Neural progenitor cell (in vitro differentiated cells): ENCODE data around the gene ZNF48. TPM values are rescaled to one million over a fixed set of nuclear protein-coding genes. Genes with fewer than 3 reads are reported as not detected.

Source experiments
- DNase-seq: peaks from one replicate; pipeline ENCODE4 v3.0.0-alpha.2; 2016; ENCODE audit warnings: low spot score
- H2AFZ ChIP-seq: fragments of 200-600 bp; sonication (generic); replicated peaks from 2 replicates; pipeline ENCODE4 v1.6.1; 2016; ENCODE audit warnings: antibody characterized with exemption
- H3F3A ChIP-seq: fragments of 200-600 bp; sonication (generic); 2 replicates; pipeline ENCODE4 v1.6.1; 2016; ENCODE audit warnings: antibody characterized with exemption, low read depth
- H3K27ac ChIP-seq: fragments of 200-600 bp; sonication (generic); 2 replicates; pipeline ENCODE4 v1.5.1; 2016; ENCODE audit warnings: mild to moderate bottlenecking
- H3K27me3 ChIP-seq: fragments of 200-600 bp; sonication (generic); 2 replicates; pipeline ENCODE4 v1.6.1; 2016; ENCODE audit warnings: mild to moderate bottlenecking, moderate library complexity
- H3K36me3 ChIP-seq: fragments of 200-600 bp; sonication (generic); 2 replicates; pipeline ENCODE4 v1.5.1; 2016
- H3K4me1 ChIP-seq: fragments of 200-600 bp; sonication (generic); 2 replicates; pipeline ENCODE4 v1.6.1; 2016; ENCODE audit warnings: mixed run types
- H3K4me2 ChIP-seq: fragments of 200-600 bp; sonication (generic); 2 replicates; pipeline ENCODE4 v1.6.1; 2016
- H3K4me3 ChIP-seq: fragments of 200-600 bp; sonication (generic); 2 replicates; pipeline ENCODE4 v1.5.1; 2016
- H3K79me2 ChIP-seq: fragments of 200-600 bp; sonication (generic); 2 replicates; pipeline ENCODE4 v1.6.1; 2016; ENCODE audit warnings: low read depth
- H3K9ac ChIP-seq: fragments of 200-600 bp; sonication (generic); 2 replicates; pipeline ENCODE4 v1.6.1; 2016
- H3K9me3 ChIP-seq: fragments of 200-600 bp; sonication (generic); 2 replicates; pipeline ENCODE4 v1.5.1; 2016; ENCODE audit warnings: low read depth
- H4K20me1 ChIP-seq: fragments of 200-600 bp; sonication (generic); 2 replicates; pipeline ENCODE4 v1.6.1; 2016; ENCODE audit warnings: low read depth
- H3K27ac Mint-ChIP-seq: 3 replicates; pipeline ENCODE4 v1.8.0; 2021; ENCODE audit warnings: mixed read lengths
- H3K27me3 Mint-ChIP-seq: 2 replicates; pipeline ENCODE4 v1.8.0; 2022; ENCODE audit warnings: low read depth, mild to moderate bottlenecking, inconsistent platforms, moderate library complexity, mixed read lengths; ENCODE audit not compliant: insufficient read depth
- H3K36me3 Mint-ChIP-seq: 3 replicates; pipeline ENCODE4 v1.8.0; 2021; ENCODE audit warnings: mixed read lengths
- H3K4me1 Mint-ChIP-seq: 3 replicates; pipeline ENCODE4 v1.8.0; 2021; ENCODE audit warnings: mixed read lengths
- H3K4me3 Mint-ChIP-seq: 3 replicates; pipeline ENCODE4 v1.8.0; 2021; ENCODE audit warnings: mild to moderate bottlenecking, moderate library complexity, mixed read lengths
- H3K9me3 Mint-ChIP-seq: 3 replicates; pipeline ENCODE4 v1.8.0; 2020; ENCODE audit warnings: mixed read lengths
- EZH2 ChIP-seq: fragments of 200-600 bp; sonication (generic); IDR thresholded peaks from 2 replicates; pipeline ENCODE4 v1.6.1; 2017; ENCODE audit warnings: antibody characterized with exemption, mild to moderate bottlenecking, moderate library complexity
- EZH2phosphoT487 ChIP-seq: fragments of 200-600 bp; sonication (generic); IDR thresholded peaks from 2 replicates; pipeline ENCODE4 v1.6.1; 2017; ENCODE audit warnings: antibody characterized with exemption
- total RNA-seq: library from RNA; depleted of rRNA; stranded (reverse); fragments of >200 nt; gene quantifications from 2 replicates; pipeline ENCODE4 v1.2.3, GENCODE V29; 2015; ENCODE audit warnings: low replicate concordance
- TF ChIP-seq, protein P1 (sequence below): fragments of 200-600 bp; sonication (generic); IDR thresholded peaks from 2 replicates; pipeline ENCODE4 v1.5.1; 2017; ENCODE audit warnings: antibody characterized with exemption, mild to moderate bottlenecking

The ZNF48 gene
- total RNA-seq, 1 donor from 2014 or later, result 39.3 TPM

GRCh38 chr16:30374538-30374937 is 20.7 kb upstream of the ZNF48 start, which contains the start of gene MYL11:
MYL11 (plus strand) TSS chr16:30374802; CDS start chr16:30374858, 56 bp downstream.
- Histone ChIP-seq H3F3A (peaks cover 36% of the 10 kb centered on the region), H3K9ac (no peak within 1 kb of the TSS), H2AFZ (no peak within 1 kb of the TSS), H3K27ac (no peak within 1 kb of the TSS), H3K79me2 (peaks cover 9% of the 10 kb centered on the region), H3K4me3 (no peak within 1 kb of the TSS), H3K27me3 (no peaks in the 10 kb centered on the region), H3K9me3 (no peaks in the 10 kb centered on the region), H4K20me1 (peaks cover 9% of the 10 kb centered on the region), H3K4me2 (peak within 1 kb of the TSS; percentile 5), H3K4me1 (peaks cover 25% of the 10 kb centered on the region), H3K36me3 (no peaks in the 10 kb centered on the region)
- no peak for DNase-seq
- Mint-ChIP-seq H3K36me3 (no peaks in the 10 kb centered on the region), H3K4me3 (no peak within 1 kb of the TSS), H3K4me1 (peaks cover 27% of the 10 kb centered on the region), H3K9me3 (no peaks in the 10 kb centered on the region), H3K27ac (peak within 1 kb of the TSS; percentile 87), H3K27me3 (no peaks in the 10 kb centered on the region)
- no peak for TF ChIP-seq EZH2
- no peak for TF ChIP-seq EZH2phosphoT487
- TF ChIP-seq, protein P1, sequence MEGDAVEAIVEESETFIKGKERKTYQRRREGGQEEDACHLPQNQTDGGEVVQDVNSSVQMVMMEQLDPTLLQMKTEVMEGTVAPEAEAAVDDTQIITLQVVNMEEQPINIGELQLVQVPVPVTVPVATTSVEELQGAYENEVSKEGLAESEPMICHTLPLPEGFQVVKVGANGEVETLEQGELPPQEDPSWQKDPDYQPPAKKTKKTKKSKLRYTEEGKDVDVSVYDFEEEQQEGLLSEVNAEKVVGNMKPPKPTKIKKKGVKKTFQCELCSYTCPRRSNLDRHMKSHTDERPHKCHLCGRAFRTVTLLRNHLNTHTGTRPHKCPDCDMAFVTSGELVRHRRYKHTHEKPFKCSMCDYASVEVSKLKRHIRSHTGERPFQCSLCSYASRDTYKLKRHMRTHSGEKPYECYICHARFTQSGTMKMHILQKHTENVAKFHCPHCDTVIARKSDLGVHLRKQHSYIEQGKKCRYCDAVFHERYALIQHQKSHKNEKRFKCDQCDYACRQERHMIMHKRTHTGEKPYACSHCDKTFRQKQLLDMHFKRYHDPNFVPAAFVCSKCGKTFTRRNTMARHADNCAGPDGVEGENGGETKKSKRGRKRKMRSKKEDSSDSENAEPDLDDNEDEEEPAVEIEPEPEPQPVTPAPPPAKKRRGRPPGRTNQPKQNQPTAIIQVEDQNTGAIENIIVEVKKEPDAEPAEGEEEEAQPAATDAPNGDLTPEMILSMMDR, result no peak

DNA sequence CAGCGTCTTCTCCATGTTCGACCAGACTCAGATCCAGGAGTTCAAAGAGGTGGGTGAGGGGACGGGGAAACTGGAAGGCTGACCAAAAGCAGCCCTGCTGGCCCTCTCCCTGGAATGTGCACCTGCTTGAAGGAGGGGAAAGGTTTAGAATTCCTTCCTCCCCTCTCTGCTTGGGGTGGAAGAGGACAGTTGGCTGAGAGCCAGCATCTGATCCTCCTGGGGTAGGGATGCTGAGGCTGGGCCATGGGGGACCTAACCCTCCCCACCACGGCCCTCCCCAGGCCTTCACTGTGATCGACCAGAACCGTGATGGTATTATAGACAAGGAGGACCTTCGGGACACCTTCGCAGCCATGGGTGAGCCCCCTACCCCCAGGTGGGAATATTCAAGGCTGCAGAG is 19.4 kb upstream of the ZNF48 start:
- Histone ChIP-seq H3K27ac (no peak overlapping the region), H3F3A (peaks cover 34% of the 10 kb centered on the region), H3K36me3 (no peaks in the 10 kb centered on the region), H4K20me1 (peaks cover 6% of the 10 kb centered on the region), H3K4me2 (peak overlapping the region; percentile 5), H3K4me3 (no peak overlapping the region), H2AFZ (no peak overlapping the region), H3K9me3 (no peaks in the 10 kb centered on the region), H3K4me1 (peaks cover 25% of the 10 kb centered on the region), H3K27me3 (no peaks in the 10 kb centered on the region), H3K79me2 (peaks cover 16% of the 10 kb centered on the region), H3K9ac (no peak overlapping the region)
- Mint-ChIP-seq H3K27ac (no peak overlapping the region), H3K9me3 (no peaks in the 10 kb centered on the region), H3K27me3 (no peaks in the 10 kb centered on the region), H3K4me3 (peak overlapping the region; percentile 18), H3K4me1 (peaks cover 36% of the 10 kb centered on the region), H3K36me3 (peaks cover 3% of the 10 kb centered on the region)
- DNase-seq, result no peak
- TF ChIP-seq EZH2phosphoT487, result no peak
- no peak for TF ChIP-seq EZH2
- TF ChIP-seq, protein P1, result no peak

- Histone ChIP-seq H3K9me3 (no peaks in the 10 kb centered on the region), H3K4me2 (no peak overlapping the region), H4K20me1 (peaks cover 6% of the 10 kb centered on the region), H3K4me3 (no peak overlapping the region), H3K27me3 (no peaks in the 10 kb centered on the region), H3F3A (peaks cover 29% of the 10 kb centered on the region), H3K9ac (no peak overlapping the region), H3K4me1 (peaks cover 22% of the 10 kb centered on the region), H3K79me2 (peaks cover 16% of the 10 kb centered on the region), H3K27ac (no peak overlapping the region), H3K36me3 (no peaks in the 10 kb centered on the region), H2AFZ (no peak overlapping the region)
- no peaks in the 10 kb centered on the region for H3K9me3 Mint-ChIP-seq
- H3K27me3 Mint-ChIP-seq, result no peaks in the 10 kb centered on the region
- peaks cover 3% of the 10 kb centered on the region for H3K36me3 Mint-ChIP-seq
- peaks cover 36% of the 10 kb centered on the region for H3K4me1 Mint-ChIP-seq
- peak overlapping the region; percentile 24 for H3K4me3 Mint-ChIP-seq
- TF ChIP-seq, protein P1, result no peak
- no peak for TF ChIP-seq EZH2
- no peak for TF ChIP-seq EZH2phosphoT487
- H3K27ac Mint-ChIP-seq, result no peak overlapping the region
- DNase-seq, result no peak
Observed at GRCh38 chr16:30376461-30376902, 18.7 kb upstream of the ZNF48 start.
